DOHH2 (cell line): ENCODE measurements around the gene MYL6.

Experiments used
- EZH2phosphoT487 ChIP-seq: fragments of 200-600 bp; sonication (generic); IDR thresholded peaks from 2 replicates; pipeline ENCODE4 v1.6.1; 2017; ENCODE audit warnings: borderline replicate concordance, mild to moderate bottlenecking, antibody characterized with exemption, low read length, moderate library complexity, mixed read lengths
- TF ChIP-seq, protein P1 (sequence below): fragments of 200-600 bp; sonication (generic); IDR thresholded peaks from one replicate; pipeline ENCODE4 v1.5.1; 2014; ENCODE audit warnings: antibody characterized with exemption, mild to moderate bottlenecking, low read depth, low read length; ENCODE audit not compliant: poor library complexity, severe bottlenecking

GRCh38 chr12:56153678-56154065, 4.5 kb upstream of the MYL6 start:
- TF ChIP-seq, protein P1, sequence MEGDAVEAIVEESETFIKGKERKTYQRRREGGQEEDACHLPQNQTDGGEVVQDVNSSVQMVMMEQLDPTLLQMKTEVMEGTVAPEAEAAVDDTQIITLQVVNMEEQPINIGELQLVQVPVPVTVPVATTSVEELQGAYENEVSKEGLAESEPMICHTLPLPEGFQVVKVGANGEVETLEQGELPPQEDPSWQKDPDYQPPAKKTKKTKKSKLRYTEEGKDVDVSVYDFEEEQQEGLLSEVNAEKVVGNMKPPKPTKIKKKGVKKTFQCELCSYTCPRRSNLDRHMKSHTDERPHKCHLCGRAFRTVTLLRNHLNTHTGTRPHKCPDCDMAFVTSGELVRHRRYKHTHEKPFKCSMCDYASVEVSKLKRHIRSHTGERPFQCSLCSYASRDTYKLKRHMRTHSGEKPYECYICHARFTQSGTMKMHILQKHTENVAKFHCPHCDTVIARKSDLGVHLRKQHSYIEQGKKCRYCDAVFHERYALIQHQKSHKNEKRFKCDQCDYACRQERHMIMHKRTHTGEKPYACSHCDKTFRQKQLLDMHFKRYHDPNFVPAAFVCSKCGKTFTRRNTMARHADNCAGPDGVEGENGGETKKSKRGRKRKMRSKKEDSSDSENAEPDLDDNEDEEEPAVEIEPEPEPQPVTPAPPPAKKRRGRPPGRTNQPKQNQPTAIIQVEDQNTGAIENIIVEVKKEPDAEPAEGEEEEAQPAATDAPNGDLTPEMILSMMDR: no peak
- TF ChIP-seq EZH2phosphoT487: no peak
